ENCODE results near the gene HDDC2. TPM values are rescaled to one million over a fixed set of nuclear protein-coding genes. Genes with fewer than 3 reads are reported as not detected.

The HDDC2 gene
- total and polyA plus RNA-seq, 9 of the 15 experiments (the other 6 are each of a cell fraction or from before 2014, with no cell fraction given): 194 to 632 (median 294) TPM

- no peak for TF ChIP-seq HMBOX1 (IDR thresholded peaks at IDR 0.05)
- TF ChIP-seq TFAP4 (CRISPR knock-in tag; IDR thresholded peaks at IDR 0.05; ENCODE audit: borderline replicate concordance): no peak
- TF ChIP-seq KDM2B (CRISPR knock-in tag; IDR thresholded peaks at IDR 0.05): no peak
Measured at GRCh38 chr6:125312950-125313349, 11.2 kb upstream of the HDDC2 start (continued).

GRCh38 chr6:125312478-125312877 lies 10.7 kb upstream of the HDDC2 start:
- Histone ChIP-seq H4K20me1 (replicated peaks; ENCODE audit: control insufficient read depth, insufficient read depth, low read length) (no peaks in the 10 kb centered on the region), H3K9me3 (replicated peaks; ENCODE audit: control insufficient read depth, insufficient read depth, low read depth, low read length) (no peaks in the 10 kb centered on the region), H3K27me3 (ENCODE audit: control insufficient read depth in 2 of 2, insufficient read depth in 2 of 2, low read length in 2 of 2) (peaks cover 4 to 5% of the 10 kb centered on the region in 2 experiments; a peak in 3 of 5 replicates), H2AFZ (ENCODE audit: low read depth, low read length) (no peak overlapping the region), H3K27ac (ENCODE audit: extremely low read depth, low read depth, low read length) (no peak overlapping the region), H3K9me1 (ENCODE audit: control insufficient read depth, insufficient read depth, low read length) (no peaks in the 10 kb centered on the region), H3K9ac (ENCODE audit: insufficient read depth in 1 of 2, low read depth in 2 of 2, low read length in 2 of 2) (no peak overlapping the region), H3K4me3 (no peak overlapping the region), H3K36me3 (ENCODE audit: control insufficient read depth, insufficient read depth, low read length) (no peaks in the 10 kb centered on the region), H3K4me2 (ENCODE audit: insufficient read depth, low read length) (no peak overlapping the region), H3K79me2 (ENCODE audit: control insufficient read depth, insufficient read depth, low read length) (no peaks in the 10 kb centered on the region), H3K4me1 (replicated peaks in 1 of 2; ENCODE audit: control insufficient read depth in 2 of 2, insufficient read depth in 2 of 2, low read length in 2 of 2) (peaks cover 6 to 13% of the 10 kb centered on the region in 2 experiments; a peak in 3 of 5 replicates)
- BruUV-seq (replicated peaks): no TSS peak
- 8% methylated on average over 2 of the region's 2 CpGs for WGBS (ENCODE audit: insufficient coverage, low coverage, missing lambda C conversion rate)
- FAIRE-seq (no peak), DNase-seq (ENCODE audit: extremely low read depth in 1 of 4, low spot score in 3 of 4) (no peak), ATAC-seq (no peak)
- ChIA-PET CTCF (ENCODE audit: low intra/inter-chr PET ratio) (no interaction called here), POLR2A (interaction anchor here (0.7 kb wide), 1 partner anchor 574 kb away, joined by 4 read pairs; no protein-coding TSS in a partner anchor)
- in situ Hi-C loops (cut with MboI): loop anchor here (5.0 kb wide), 2 partner anchors 445 to 660 kb away; no protein-coding TSS in a partner anchor
- intact Hi-C loops (cut with micrococcal nuclease): loop anchor here (10.0 kb wide), 3 partner anchors 162 to 862 kb away; no protein-coding TSS in a partner anchor
- TF ChIP-seq PATZ1 (CRISPR knock-in tag; IDR thresholded peaks at IDR 0.05; ENCODE audit: borderline replicate concordance) (no peak), ETV6 (IDR thresholded peaks at IDR 0.05; ENCODE audit: borderline replicate concordance in 1 of 2, low read depth in 2 of 2, low read length in 1 of 2) (no peak), ETV6 (CRISPR knock-in tag; IDR thresholded peaks at IDR 0.05; ENCODE audit: borderline replicate concordance) (no peak), SRF (CRISPR knock-in tag; IDR thresholded peaks at IDR 0.05) (no peak), ZNF408 (CRISPR knock-in tag; IDR thresholded peaks at IDR 0.05; ENCODE audit: low read depth) (no peak), HEY1 (CRISPR knock-in tag; IDR thresholded peaks at IDR 0.05; ENCODE audit: borderline replicate concordance) (no peak)
